Osteocyte (in vitro differentiated cells): ENCODE data around the gene HIVEP2. TPM values are rescaled to one million over a fixed set of nuclear protein-coding genes. Genes with fewer than 3 reads are reported as not detected.

ENCODE experiments used
- DNase-seq: peaks from one replicate; pipeline ENCODE4 v3.0.0; 2021; ENCODE audit warnings: mixed read lengths; ENCODE audit not compliant: unreplicated experiment; ENCODE audit errors: extremely low spot score
- H3K27ac Mint-ChIP-seq: one replicate; pipeline ENCODE4 v1.8.0; 2021; ENCODE audit warnings: mild to moderate bottlenecking, mixed read lengths; ENCODE audit not compliant: unreplicated experiment
- H3K27me3 Mint-ChIP-seq: one replicate; pipeline ENCODE4 v1.8.0; 2021; ENCODE audit warnings: mixed read lengths; ENCODE audit not compliant: unreplicated experiment
- H3K36me3 Mint-ChIP-seq: one replicate; pipeline ENCODE4 v1.8.0; 2021; ENCODE audit warnings: mixed read lengths; ENCODE audit not compliant: unreplicated experiment
- H3K4me1 Mint-ChIP-seq: one replicate; pipeline ENCODE4 v1.8.0; 2021; ENCODE audit warnings: mixed read lengths; ENCODE audit not compliant: unreplicated experiment
- H3K4me3 Mint-ChIP-seq: one replicate; pipeline ENCODE4 v1.8.0; 2021; ENCODE audit warnings: mild to moderate bottlenecking, moderate library complexity, mixed read lengths; ENCODE audit not compliant: unreplicated experiment
- H3K9me3 Mint-ChIP-seq: one replicate; pipeline ENCODE4 v1.8.0; 2021; ENCODE audit warnings: mixed read lengths; ENCODE audit not compliant: unreplicated experiment
- CTCF ChIP-seq: fragments of 200-600 bp; sonication (generic); IDR thresholded peaks from 2 replicates; pipeline ENCODE4 v1.5.0; 2021; ENCODE audit warnings: antibody characterized with exemption, mild to moderate bottlenecking, moderate library complexity
- total RNA-seq: library from RNA; stranded (reverse); gene quantifications from 2 replicates; pipeline ENCODE4 v1.2.1, GENCODE V29; 2021

Gene HIVEP2
- total RNA-seq, 1 donor from 2014 or later, result 39.2 TPM

GRCh38 chr6:142908235-142908634 lies 36.7 kb downstream of the HIVEP2 start:
- H3K27me3 Mint-ChIP-seq, result no peaks in the 10 kb centered on the region
- H3K4me3 Mint-ChIP-seq, result no peak overlapping the region
- peaks cover 12% of the 10 kb centered on the region for H3K36me3 Mint-ChIP-seq
- peak overlapping the region; percentile 0 for H3K27ac Mint-ChIP-seq
- no peaks in the 10 kb centered on the region for H3K9me3 Mint-ChIP-seq
- TF ChIP-seq CTCF, result no peak
- DNase-seq, result no peak
- peaks cover 27% of the 10 kb centered on the region for H3K4me1 Mint-ChIP-seq

DNA sequence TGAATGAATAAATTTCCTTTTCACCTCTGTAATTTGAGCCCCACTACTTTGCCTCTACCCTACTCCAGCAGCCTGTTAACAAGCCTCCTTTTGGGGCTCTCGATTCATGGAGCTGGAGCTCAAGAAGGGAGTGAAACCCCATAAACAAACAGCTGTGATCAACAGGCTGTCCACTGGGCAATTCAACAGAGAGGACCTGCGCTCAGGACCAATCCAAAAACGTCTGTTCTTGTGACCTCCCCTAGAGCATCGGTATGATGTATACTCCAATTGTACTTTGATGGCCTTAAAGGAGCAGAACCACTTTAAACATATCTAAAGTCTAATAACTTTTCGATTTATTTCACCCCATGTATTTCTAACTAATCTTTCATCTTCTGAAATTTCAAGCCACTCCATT lies 37.4 kb downstream of the HIVEP2 start:
- no peak for DNase-seq
- no peak overlapping the region for H3K27ac Mint-ChIP-seq
- H3K27me3 Mint-ChIP-seq, result no peaks in the 10 kb centered on the region
- peaks cover 5% of the 10 kb centered on the region for H3K36me3 Mint-ChIP-seq
- no peak for TF ChIP-seq CTCF
- H3K4me1 Mint-ChIP-seq, result peaks cover 33% of the 10 kb centered on the region
- no peaks in the 10 kb centered on the region for H3K9me3 Mint-ChIP-seq
- H3K4me3 Mint-ChIP-seq, result no peak overlapping the region

- DNase-seq, result no peak
- TF ChIP-seq CTCF, result no peak
- peaks cover 1% of the 10 kb centered on the region for H3K36me3 Mint-ChIP-seq
- no peak overlapping the region for H3K4me3 Mint-ChIP-seq
- H3K27me3 Mint-ChIP-seq, result no peaks in the 10 kb centered on the region
- peaks cover 39% of the 10 kb centered on the region for H3K4me1 Mint-ChIP-seq
- no peaks in the 10 kb centered on the region for H3K9me3 Mint-ChIP-seq
- no peak overlapping the region for H3K27ac Mint-ChIP-seq
Observed at GRCh38 chr6:142906945-142907470, 38.0 kb downstream of the HIVEP2 start.

DNA sequence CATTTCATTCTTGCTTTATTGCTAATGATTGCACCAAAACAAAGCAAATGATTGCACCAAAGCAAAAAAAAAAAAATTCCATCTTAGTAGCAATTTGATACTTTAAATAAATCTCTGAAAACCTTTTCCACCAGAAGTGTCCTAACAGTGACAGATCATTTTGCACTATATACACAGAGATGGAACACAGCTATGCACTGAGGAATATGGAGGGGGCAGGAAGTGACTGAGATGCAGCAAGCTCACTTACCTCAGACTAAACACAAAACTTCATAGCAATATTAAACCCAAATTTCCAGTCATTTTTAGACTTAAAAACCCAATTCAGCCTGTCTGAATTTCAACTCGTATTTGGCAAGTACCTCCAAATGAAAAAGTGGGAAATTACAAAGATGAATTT lies 41.2 kb downstream of the HIVEP2 start:
- Mint-ChIP-seq H3K36me3 (no peaks in the 10 kb centered on the region), H3K27ac (peak overlapping the region; percentile 96), H3K4me1 (peaks cover 56% of the 10 kb centered on the region), H3K9me3 (no peaks in the 10 kb centered on the region), H3K27me3 (no peaks in the 10 kb centered on the region), H3K4me3 (no peak overlapping the region)
- TF ChIP-seq CTCF, result no peak
- no peak for DNase-seq

DNA sequence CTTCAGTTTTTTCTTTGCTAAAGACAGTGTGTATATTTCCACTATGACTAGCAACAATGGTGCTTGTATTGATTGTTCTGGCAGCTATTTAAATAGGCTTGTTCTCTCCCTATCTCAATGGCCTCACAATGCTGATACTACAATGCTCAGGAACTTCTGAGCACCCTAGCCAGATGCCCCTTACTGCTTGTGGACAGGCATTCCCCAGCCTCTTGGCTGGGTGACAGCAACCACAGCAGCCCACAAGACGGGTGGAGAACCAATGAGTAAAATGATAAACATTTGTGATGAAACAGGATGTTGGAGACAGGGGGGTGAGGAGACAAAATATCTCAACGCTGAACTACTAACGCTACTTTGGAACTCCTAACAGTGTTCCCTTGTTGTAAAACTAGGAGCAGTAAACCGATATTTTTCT lies 42.3 kb downstream of the HIVEP2 start:
- Mint-ChIP-seq H3K27ac (peak overlapping the region; percentile 96), H3K4me3 (peak overlapping the region; percentile 51), H3K9me3 (no peaks in the 10 kb centered on the region), H3K4me1 (peaks cover 54% of the 10 kb centered on the region), H3K36me3 (no peaks in the 10 kb centered on the region), H3K27me3 (no peaks in the 10 kb centered on the region)
- no peak for TF ChIP-seq CTCF
- peak; percentile 87 for DNase-seq
